Measurements from ENCODE around the gene CYP46A1.

- TF ChIP-seq, protein P1, sequence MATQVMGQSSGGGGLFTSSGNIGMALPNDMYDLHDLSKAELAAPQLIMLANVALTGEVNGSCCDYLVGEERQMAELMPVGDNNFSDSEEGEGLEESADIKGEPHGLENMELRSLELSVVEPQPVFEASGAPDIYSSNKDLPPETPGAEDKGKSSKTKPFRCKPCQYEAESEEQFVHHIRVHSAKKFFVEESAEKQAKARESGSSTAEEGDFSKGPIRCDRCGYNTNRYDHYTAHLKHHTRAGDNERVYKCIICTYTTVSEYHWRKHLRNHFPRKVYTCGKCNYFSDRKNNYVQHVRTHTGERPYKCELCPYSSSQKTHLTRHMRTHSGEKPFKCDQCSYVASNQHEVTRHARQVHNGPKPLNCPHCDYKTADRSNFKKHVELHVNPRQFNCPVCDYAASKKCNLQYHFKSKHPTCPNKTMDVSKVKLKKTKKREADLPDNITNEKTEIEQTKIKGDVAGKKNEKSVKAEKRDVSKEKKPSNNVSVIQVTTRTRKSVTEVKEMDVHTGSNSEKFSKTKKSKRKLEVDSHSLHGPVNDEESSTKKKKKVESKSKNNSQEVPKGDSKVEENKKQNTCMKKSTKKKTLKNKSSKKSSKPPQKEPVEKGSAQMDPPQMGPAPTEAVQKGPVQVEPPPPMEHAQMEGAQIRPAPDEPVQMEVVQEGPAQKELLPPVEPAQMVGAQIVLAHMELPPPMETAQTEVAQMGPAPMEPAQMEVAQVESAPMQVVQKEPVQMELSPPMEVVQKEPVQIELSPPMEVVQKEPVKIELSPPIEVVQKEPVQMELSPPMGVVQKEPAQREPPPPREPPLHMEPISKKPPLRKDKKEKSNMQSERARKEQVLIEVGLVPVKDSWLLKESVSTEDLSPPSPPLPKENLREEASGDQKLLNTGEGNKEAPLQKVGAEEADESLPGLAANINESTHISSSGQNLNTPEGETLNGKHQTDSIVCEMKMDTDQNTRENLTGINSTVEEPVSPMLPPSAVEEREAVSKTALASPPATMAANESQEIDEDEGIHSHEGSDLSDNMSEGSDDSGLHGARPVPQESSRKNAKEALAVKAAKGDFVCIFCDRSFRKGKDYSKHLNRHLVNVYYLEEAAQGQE (IDR thresholded peaks at IDR 0.05; ENCODE audit: insufficient read depth in 1 of 2, low read depth in 2 of 2, low read length in 2 of 2), result no peak
- TF ChIP-seq SIN3A (IDR thresholded peaks at IDR 0.05; ENCODE audit: borderline replicate concordance, insufficient read depth, low read length), result no peak
Observed at GRCh38 chr14:99687284-99688209, 3.4 kb downstream of the CYP46A1 start.
